ENCODE data around the gene CDRT15.
"Not testable (repeated sequence)": the region's sequence is repeated elsewhere in the genome, so short reads cannot be mapped to it uniquely, and the experiment has no call there.

The CDRT15 gene

DNA sequence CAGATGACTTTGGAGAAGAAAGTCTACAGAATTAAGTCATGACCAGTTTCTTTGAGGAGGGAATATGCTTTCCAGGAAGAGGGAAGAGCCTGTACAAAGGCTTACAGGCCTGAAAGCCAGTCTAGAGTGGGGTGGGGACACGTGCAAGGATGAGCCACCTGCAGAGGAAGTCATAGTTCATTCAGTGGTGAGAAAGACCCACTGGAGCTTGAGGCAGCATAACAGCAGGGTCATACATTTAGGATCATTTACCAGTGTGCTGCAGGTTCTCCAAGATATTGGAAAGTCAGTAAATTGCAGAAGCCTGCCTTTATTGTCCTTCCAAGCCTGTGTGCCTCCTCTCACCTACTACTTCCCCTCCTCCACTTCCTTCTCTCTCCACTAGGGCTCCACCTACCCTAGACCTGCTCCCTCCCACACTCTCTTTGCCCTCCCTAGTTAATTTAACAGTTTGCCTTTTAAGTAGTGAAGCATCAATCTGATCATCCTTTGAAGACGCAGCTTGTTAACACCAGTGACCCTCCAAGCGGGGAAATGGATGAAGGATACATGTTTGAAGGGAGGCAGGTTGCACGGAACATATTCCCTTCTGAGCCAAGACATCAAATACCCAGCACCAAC, 40.2 kb downstream of the CDRT15 start:
- TF ChIP-seq, protein P1, sequence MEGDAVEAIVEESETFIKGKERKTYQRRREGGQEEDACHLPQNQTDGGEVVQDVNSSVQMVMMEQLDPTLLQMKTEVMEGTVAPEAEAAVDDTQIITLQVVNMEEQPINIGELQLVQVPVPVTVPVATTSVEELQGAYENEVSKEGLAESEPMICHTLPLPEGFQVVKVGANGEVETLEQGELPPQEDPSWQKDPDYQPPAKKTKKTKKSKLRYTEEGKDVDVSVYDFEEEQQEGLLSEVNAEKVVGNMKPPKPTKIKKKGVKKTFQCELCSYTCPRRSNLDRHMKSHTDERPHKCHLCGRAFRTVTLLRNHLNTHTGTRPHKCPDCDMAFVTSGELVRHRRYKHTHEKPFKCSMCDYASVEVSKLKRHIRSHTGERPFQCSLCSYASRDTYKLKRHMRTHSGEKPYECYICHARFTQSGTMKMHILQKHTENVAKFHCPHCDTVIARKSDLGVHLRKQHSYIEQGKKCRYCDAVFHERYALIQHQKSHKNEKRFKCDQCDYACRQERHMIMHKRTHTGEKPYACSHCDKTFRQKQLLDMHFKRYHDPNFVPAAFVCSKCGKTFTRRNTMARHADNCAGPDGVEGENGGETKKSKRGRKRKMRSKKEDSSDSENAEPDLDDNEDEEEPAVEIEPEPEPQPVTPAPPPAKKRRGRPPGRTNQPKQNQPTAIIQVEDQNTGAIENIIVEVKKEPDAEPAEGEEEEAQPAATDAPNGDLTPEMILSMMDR (IDR thresholded peaks at IDR 0.05; ENCODE audit: extremely low read depth, missing control alignments) = no peak
- DNase-seq (ENCODE audit: low spot score) = peak; percentile 4

DNA sequence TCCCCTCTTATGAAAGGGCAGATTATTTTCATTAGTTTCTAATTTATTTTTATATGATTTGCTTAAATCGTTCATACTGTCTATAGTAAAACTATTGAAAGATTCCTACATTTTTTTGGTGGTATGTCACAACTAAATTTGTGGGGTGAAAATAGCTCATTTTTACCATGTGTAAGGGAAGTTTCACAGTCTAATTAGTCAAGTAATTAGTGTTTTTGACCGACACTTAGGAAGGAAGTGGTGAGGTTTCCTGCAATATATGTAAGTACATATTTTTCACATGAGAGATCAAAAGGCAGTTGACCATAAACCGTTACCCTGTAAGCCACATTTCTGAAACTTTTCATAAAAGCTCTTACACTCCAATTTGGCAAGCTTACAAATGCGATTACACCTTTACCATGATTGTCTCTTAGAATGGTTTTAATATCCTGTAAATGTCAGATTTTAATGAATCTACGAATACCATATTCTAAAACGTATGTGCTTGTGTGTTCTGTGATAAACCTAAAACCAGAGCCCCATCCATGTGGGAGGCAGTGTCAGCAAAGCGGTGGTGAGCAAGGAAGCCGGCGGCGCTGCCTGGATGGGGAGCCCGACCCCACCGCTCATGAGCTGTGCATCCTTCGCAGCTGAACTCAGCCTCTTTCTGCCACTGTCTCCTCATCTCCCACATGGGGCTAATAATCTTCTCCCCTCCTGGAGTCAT, 43.9 kb downstream of the CDRT15 start:
- DNase-seq (ENCODE audit: low spot score) = not testable (repeated sequence)

DNA sequence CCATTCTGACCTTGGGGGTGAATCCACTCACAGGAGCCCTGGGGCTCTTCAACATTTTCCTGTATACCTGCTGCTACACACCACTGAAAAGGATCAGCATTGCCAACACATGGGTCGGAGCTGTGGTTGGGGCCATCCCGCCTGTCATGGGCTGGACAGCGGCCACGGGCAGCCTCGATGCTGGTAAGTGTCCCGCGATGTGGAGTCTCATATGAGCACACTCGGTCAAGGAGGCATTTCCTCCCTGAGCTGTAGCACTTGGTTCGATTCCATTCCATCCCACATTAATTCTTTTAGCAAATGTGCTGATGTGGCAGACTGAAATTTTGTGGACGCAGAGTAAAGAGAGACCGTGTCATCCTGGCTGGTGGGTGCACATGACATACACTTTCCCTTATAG, 44.6 kb downstream of the CDRT15 start:
- not testable (repeated sequence) for DNase-seq (ENCODE audit: low spot score)

DNA sequence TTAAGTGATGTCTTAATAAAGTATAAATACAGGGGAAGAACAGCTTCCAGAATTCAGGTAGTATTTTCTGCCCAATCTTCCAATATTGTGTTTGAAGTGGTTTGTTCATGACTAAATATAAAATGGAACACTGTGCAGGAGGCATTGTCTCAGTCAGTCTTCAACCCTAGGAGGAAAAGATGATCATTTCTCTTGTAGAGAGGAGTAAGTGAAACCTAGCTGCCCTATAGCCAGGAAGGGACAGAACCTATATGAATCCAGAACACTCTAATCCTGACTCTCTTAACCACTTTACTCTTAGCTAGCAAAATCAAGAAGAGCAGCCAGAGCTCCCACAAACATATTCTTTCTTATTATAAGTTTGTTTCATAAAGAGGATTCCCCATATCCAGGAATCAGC, 45.2 kb downstream of the CDRT15 start:
- DNase-seq (ENCODE audit: low spot score) = not testable (repeated sequence)

DNA sequence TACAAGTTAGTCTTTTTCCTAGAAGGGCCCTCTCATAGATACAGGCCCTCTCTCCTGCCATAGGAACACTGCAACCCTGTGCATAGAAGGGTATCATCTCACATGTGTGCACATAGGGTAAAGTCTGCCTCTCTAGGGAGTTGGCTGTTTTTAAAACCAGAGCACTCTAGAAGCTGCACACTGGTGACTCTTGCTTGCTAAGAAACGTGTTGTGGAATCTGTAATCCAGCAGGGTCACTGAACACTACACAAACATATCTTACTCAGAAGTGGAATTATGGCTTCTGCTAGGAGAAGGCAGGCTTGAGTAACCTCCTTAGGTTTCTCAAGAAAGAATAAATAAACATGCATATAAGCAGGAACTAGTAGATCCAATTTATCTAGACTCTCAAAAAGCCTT, 45.9 kb downstream of the CDRT15 start:
- DNase-seq (ENCODE audit: low spot score) = not testable (repeated sequence)

DNA sequence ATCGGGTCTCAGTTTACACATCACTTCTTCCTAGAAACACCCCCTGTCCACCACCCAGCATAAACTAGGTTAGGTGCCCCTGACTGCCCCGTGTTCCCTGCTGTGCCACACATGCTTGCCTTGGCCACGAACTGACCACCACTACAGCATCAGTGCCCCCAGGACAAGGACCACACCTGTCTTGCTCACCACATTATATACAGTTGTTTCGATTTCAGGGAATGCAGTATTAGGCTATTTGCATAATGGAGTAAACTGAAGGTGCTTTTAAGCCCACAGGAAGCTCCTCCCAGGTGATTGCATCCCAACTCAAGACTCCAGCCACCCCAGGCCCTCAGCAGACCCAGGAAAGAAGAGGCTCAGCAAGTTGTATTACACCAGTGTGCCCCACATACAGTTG, 50.2 kb downstream of the CDRT15 start:
- DNase-seq (ENCODE audit: low spot score) = not testable (repeated sequence)

All from GM20000 (cell line).